ENCODE measurements around the gene PCGF1. TPM values are rescaled to one million over a fixed set of nuclear protein-coding genes. Genes with fewer than 3 reads are reported as not detected.

The PCGF1 gene
- total and polyA plus RNA-seq, 2 of the 8 experiments (the other 6 are each of a cell fraction or from before 2014, with no cell fraction given): 10.0 to 23.7 TPM

DNA sequence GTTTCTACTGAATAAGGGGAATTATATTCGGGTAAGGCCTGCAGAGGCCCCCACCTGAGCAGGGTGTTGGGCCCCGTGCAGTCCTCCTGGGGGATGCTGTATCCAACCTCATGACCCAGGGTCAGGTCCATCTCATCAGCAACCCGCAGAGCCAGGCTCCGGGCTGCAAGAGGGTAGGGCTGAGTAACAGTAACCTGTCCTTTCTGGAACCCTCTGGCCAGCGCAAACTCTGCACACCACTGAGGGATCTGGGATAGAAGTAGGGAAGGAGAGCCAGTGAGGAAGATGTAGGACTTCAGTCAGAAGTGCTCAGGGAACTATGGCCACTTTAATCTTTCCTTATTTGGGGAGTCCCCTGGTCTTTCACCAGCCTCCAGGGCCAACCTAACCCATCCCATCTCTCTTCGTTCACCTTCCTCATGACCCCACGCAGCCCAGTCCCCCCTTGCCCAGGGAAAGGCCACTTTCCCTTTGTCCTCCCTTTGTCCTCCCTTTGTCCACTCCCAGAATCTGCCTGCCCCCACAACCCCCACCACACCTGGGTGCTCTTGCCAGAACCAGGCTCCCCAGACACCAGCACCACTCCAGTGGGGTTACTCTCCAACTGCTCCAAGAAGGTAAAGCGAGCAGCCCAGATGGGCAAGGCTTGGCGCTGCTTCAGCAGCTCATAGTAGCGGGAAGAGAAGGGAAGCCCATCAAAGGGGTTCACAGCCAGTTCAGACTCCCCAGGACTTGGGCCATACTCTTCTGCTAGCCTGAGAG is 17.6 kb upstream of the PCGF1 start (continued):
- TF ChIP-seq, protein P1, sequence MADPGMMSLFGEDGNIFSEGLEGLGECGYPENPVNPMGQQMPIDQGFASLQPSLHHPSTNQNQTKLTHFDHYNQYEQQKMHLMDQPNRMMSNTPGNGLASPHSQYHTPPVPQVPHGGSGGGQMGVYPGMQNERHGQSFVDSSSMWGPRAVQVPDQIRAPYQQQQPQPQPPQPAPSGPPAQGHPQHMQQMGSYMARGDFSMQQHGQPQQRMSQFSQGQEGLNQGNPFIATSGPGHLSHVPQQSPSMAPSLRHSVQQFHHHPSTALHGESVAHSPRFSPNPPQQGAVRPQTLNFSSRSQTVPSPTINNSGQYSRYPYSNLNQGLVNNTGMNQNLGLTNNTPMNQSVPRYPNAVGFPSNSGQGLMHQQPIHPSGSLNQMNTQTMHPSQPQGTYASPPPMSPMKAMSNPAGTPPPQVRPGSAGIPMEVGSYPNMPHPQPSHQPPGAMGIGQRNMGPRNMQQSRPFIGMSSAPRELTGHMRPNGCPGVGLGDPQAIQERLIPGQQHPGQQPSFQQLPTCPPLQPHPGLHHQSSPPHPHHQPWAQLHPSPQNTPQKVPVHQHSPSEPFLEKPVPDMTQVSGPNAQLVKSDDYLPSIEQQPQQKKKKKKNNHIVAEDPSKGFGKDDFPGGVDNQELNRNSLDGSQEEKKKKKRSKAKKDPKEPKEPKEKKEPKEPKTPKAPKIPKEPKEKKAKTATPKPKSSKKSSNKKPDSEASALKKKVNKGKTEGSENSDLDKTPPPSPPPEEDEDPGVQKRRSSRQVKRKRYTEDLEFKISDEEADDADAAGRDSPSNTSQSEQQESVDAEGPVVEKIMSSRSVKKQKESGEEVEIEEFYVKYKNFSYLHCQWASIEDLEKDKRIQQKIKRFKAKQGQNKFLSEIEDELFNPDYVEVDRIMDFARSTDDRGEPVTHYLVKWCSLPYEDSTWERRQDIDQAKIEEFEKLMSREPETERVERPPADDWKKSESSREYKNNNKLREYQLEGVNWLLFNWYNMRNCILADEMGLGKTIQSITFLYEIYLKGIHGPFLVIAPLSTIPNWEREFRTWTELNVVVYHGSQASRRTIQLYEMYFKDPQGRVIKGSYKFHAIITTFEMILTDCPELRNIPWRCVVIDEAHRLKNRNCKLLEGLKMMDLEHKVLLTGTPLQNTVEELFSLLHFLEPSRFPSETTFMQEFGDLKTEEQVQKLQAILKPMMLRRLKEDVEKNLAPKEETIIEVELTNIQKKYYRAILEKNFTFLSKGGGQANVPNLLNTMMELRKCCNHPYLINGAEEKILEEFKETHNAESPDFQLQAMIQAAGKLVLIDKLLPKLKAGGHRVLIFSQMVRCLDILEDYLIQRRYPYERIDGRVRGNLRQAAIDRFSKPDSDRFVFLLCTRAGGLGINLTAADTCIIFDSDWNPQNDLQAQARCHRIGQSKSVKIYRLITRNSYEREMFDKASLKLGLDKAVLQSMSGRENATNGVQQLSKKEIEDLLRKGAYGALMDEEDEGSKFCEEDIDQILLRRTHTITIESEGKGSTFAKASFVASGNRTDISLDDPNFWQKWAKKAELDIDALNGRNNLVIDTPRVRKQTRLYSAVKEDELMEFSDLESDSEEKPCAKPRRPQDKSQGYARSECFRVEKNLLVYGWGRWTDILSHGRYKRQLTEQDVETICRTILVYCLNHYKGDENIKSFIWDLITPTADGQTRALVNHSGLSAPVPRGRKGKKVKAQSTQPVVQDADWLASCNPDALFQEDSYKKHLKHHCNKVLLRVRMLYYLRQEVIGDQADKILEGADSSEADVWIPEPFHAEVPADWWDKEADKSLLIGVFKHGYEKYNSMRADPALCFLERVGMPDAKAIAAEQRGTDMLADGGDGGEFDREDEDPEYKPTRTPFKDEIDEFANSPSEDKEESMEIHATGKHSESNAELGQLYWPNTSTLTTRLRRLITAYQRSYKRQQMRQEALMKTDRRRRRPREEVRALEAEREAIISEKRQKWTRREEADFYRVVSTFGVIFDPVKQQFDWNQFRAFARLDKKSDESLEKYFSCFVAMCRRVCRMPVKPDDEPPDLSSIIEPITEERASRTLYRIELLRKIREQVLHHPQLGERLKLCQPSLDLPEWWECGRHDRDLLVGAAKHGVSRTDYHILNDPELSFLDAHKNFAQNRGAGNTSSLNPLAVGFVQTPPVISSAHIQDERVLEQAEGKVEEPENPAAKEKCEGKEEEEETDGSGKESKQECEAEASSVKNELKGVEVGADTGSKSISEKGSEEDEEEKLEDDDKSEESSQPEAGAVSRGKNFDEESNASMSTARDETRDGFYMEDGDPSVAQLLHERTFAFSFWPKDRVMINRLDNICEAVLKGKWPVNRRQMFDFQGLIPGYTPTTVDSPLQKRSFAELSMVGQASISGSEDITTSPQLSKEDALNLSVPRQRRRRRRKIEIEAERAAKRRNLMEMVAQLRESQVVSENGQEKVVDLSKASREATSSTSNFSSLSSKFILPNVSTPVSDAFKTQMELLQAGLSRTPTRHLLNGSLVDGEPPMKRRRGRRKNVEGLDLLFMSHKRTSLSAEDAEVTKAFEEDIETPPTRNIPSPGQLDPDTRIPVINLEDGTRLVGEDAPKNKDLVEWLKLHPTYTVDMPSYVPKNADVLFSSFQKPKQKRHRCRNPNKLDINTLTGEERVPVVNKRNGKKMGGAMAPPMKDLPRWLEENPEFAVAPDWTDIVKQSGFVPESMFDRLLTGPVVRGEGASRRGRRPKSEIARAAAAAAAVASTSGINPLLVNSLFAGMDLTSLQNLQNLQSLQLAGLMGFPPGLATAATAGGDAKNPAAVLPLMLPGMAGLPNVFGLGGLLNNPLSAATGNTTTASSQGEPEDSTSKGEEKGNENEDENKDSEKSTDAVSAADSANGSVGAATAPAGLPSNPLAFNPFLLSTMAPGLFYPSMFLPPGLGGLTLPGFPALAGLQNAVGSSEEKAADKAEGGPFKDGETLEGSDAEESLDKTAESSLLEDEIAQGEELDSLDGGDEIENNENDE (IDR thresholded peaks at IDR 0.05; ENCODE audit: insufficient replicate concordance, low read length): no peak
- TF ChIP-seq BCL11A (IDR thresholded peaks at IDR 0.05; ENCODE audit: low read depth in 2 of 2, low read length in 2 of 2) (no peak), RBBP5 (IDR thresholded peaks at IDR 0.05; ENCODE audit: borderline replicate concordance, low read depth, low read length) (no peak), BRCA1 (IDR thresholded peaks at IDR 0.05; ENCODE audit: low read depth, low read length) (no peak), SIN3A (conservative IDR thresholded peaks at IDR 0.05 in 1 of 2, IDR thresholded peaks at IDR 0.05 in 1 of 2; ENCODE audit: low read depth in 1 of 2, low read length in 2 of 2) (no peak), CTBP2 (IDR thresholded peaks at IDR 0.05; ENCODE audit: borderline replicate concordance, insufficient read depth, insufficient read length, low read length) (no peak), RNF2 (IDR thresholded peaks at IDR 0.05; ENCODE audit: borderline replicate concordance, low read depth, low read length, missing control alignments, poor library complexity, severe bottlenecking) (no peak), NANOG (IDR thresholded peaks at IDR 0.05; ENCODE audit: insufficient read depth, low read depth, low read length, poor library complexity, severe bottlenecking) (no peak), SP2 (IDR thresholded peaks at IDR 0.05; ENCODE audit: low read length) (no peak)
